IMR-90 (cell line): ENCODE measurements around the gene CDK8. TPM values are rescaled to one million over a fixed set of nuclear protein-coding genes. Genes with fewer than 3 reads are reported as not detected.

Experiments used
- ATAC-seq: fragments of 200-7000 bp; cut with Tn5 transposase; 2 replicates; pipeline ENCODE4 v1.9.1; 2020; ENCODE audit warnings: low read depth, mild to moderate bottlenecking, moderate library complexity
- BruUV-seq: library from RNA; stranded (reverse); fragments of 400-500 nt; replicated peaks from 2 replicates; lab custom pipeline; 2021; lab: Mats Ljungman, UMichigan
- CTCF ChIA-PET: fragments of 300-600 bp; formaldehyde crosslinking; extraction: SDS; loops from one replicate; lab custom pipeline; 2021; ENCODE audit warnings: antibody characterized with exemption; lab: Yijun Ruan, JAX
- POLR2A ChIA-PET: fragments of 300-600 bp; sonication (Branson Sonifier 250); formaldehyde crosslinking; loops from one replicate; lab custom pipeline; 2022; ENCODE audit warnings: antibody characterized with exemption; ENCODE audit not compliant: unreplicated experiment; lab: Charles Lee
- DNase-seq: peaks from one replicate; pipeline ENCODE4 v3.0.0; 2013
- H2AFZ ChIP-seq: replicated peaks from 2 replicates; pipeline ENCODE3; 2013; ENCODE audit warnings: low read length, mild to moderate bottlenecking; ENCODE audit not compliant: poor library complexity
- H2AK5ac ChIP-seq: 2 replicates; pipeline ENCODE4 v1.6.1; 2013; ENCODE audit warnings: low read depth, low read length, inconsistent platforms
- H2AK9ac ChIP-seq: replicated peaks from 2 replicates; pipeline ENCODE3; 2013; ENCODE audit warnings: mild to moderate bottlenecking, low read depth, low read length, moderate library complexity; ENCODE audit not compliant: poor library complexity
- H2BK120ac ChIP-seq: 2 replicates; pipeline ENCODE4 v1.6.1; 2013; ENCODE audit warnings: low read depth, low read length, inconsistent platforms
- H2BK15ac ChIP-seq: 3 replicates; pipeline ENCODE4 v1.6.1; 2013; ENCODE audit warnings: low read depth, low read length, inconsistent platforms
- H2BK20ac ChIP-seq: 2 replicates; pipeline ENCODE4 v1.6.1; 2013; ENCODE audit warnings: low read depth, mild to moderate bottlenecking, inconsistent platforms, low read length, moderate library complexity
- H2BK5ac ChIP-seq: 2 replicates; pipeline ENCODE4 v1.6.1; 2013; ENCODE audit warnings: mild to moderate bottlenecking, low read depth, low read length, inconsistent platforms; ENCODE audit not compliant: poor library complexity, severe bottlenecking
- H3K14ac ChIP-seq: replicated peaks from 2 replicates; pipeline ENCODE4 v1.6.1; 2013; ENCODE audit warnings: low read depth, low read length, inconsistent platforms
- H3K18ac ChIP-seq: 2 replicates; pipeline ENCODE4 v1.6.1; 2013; ENCODE audit warnings: low read depth, low read length, control low read depth
- H3K23ac ChIP-seq: 2 replicates; pipeline ENCODE4 v1.6.1; 2013; ENCODE audit warnings: low read depth, low read length, inconsistent platforms
- H3K27ac ChIP-seq: 2 replicates; pipeline ENCODE4 v1.5.1; 2013; ENCODE audit warnings: mild to moderate bottlenecking, control low read depth, low read length; ENCODE audit not compliant: insufficient read depth
- H3K27me3 ChIP-seq: 2 replicates; pipeline ENCODE4 v1.6.1; 2013; ENCODE audit warnings: low read length; ENCODE audit not compliant: control insufficient read depth, insufficient read depth
- H3K36me3 ChIP-seq: 2 replicates; pipeline ENCODE4 v1.6.1; 2013; ENCODE audit warnings: low read length, mixed read lengths; ENCODE audit not compliant: control insufficient read depth, insufficient read depth
- H3K4ac ChIP-seq: 2 replicates; pipeline ENCODE4 v1.6.1; 2013; ENCODE audit warnings: low read depth, low read length, inconsistent platforms
- H3K4me1 ChIP-seq: 2 replicates; pipeline ENCODE4 v1.6.1; 2013; ENCODE audit warnings: low read length, mixed read lengths; ENCODE audit not compliant: control insufficient read depth, insufficient read depth
- H3K4me2 ChIP-seq: 2 replicates; pipeline ENCODE4 v1.6.1; 2013; ENCODE audit warnings: low read depth, mild to moderate bottlenecking, control low read depth, low read length, moderate library complexity
- H3K4me3 ChIP-seq: 2 replicates; pipeline ENCODE4 v1.5.1; 2013; ENCODE audit warnings: low read depth, mild to moderate bottlenecking, control low read depth, low read length, moderate library complexity; ENCODE audit not compliant: insufficient read depth
- H3K56ac ChIP-seq: 2 replicates; pipeline ENCODE4 v1.6.1; 2013; ENCODE audit warnings: low read length, inconsistent platforms; ENCODE audit not compliant: insufficient read depth; ENCODE audit errors: extremely low read depth
- H3K79me1 ChIP-seq, 2 experiments: 2 replicates each; pipeline ENCODE4 v1.6.1; 2013; ENCODE audit warnings: low read length in 2 of 2, inconsistent platforms in 1 of 2, low read depth in 1 of 2
- H3K9ac ChIP-seq: 2 replicates; pipeline ENCODE4 v1.6.1; 2013; ENCODE audit warnings: low read depth, low read length, control low read depth
- H3K9me1 ChIP-seq: 2 replicates; pipeline ENCODE4 v1.6.1; 2013; ENCODE audit warnings: low read length, inconsistent platforms; ENCODE audit not compliant: insufficient read depth
- H3K9me3 ChIP-seq: 2 replicates; pipeline ENCODE4 v1.6.1; 2013; ENCODE audit warnings: low read length; ENCODE audit not compliant: control insufficient read depth, insufficient read depth
- H4K20me1 ChIP-seq: 2 replicates; pipeline ENCODE4 v1.6.1; 2013; ENCODE audit warnings: low read length, inconsistent platforms; ENCODE audit not compliant: insufficient read depth
- H4K5ac ChIP-seq: 2 replicates; pipeline ENCODE4 v1.6.1; 2013; ENCODE audit warnings: mild to moderate bottlenecking, low read depth, low read length, control low read depth
- H4K8ac ChIP-seq, 2 experiments: 2 replicates each; pipeline ENCODE4 v1.6.1; 2013; ENCODE audit warnings: low read depth in 2 of 2, low read length in 2 of 2, control low read depth in 1 of 2, inconsistent platforms in 1 of 2
- H4K91ac ChIP-seq: 2 replicates; pipeline ENCODE4 v1.6.1; 2013; ENCODE audit warnings: low read depth, low read length, inconsistent platforms; ENCODE audit not compliant: insufficient read depth
- BHLHE40 ChIP-seq: fragments of 150-350 bp; IDR thresholded peaks from 2 replicates; pipeline ENCODE4 v1.6.1; 2016; ENCODE audit warnings: mild to moderate bottlenecking, low read depth, low read length
- CEBPB ChIP-seq: IDR thresholded peaks from 2 replicates; pipeline ENCODE4 v1.6.1; 2012; ENCODE audit warnings: low read depth, low read length, improper control_type of control experiment
- CHD1 ChIP-seq: IDR thresholded peaks from 2 replicates; pipeline ENCODE4 v1.6.1; 2012; ENCODE audit warnings: low read depth, low read length, improper control_type of control experiment
- FOS ChIP-seq: fragments of 150-350 bp; IDR thresholded peaks from 2 replicates; pipeline ENCODE4 v1.6.1; 2016; ENCODE audit warnings: low read depth, low read length
- MAFK ChIP-seq: IDR thresholded peaks from 2 replicates; pipeline ENCODE4 v1.6.1; 2012; ENCODE audit warnings: low read depth, low read length, improper control_type of control experiment
- MAZ ChIP-seq: IDR thresholded peaks from 2 replicates; pipeline ENCODE4 v1.6.1; 2012; ENCODE audit warnings: low read depth, mild to moderate bottlenecking, low read length, improper control_type of control experiment, moderate library complexity, borderline replicate concordance
- MXI1 ChIP-seq: IDR thresholded peaks from 2 replicates; pipeline ENCODE4 v1.6.1; 2012; ENCODE audit warnings: low read depth, mild to moderate bottlenecking, low read length, moderate library complexity, borderline replicate concordance
- NFE2L2 ChIP-seq: fragments of 150-350 bp; IDR thresholded peaks from 2 replicates; pipeline ENCODE4 v1.6.1; 2016; ENCODE audit warnings: low read depth, mild to moderate bottlenecking, low read length
- POLR2A ChIP-seq: IDR thresholded peaks from 2 replicates; pipeline ENCODE4 v1.6.1; 2012; ENCODE audit warnings: mild to moderate bottlenecking, low read depth, low read length
- RAD21 ChIP-seq: IDR thresholded peaks from 2 replicates; pipeline ENCODE4 v1.6.1; 2012; ENCODE audit warnings: low read length, improper control_type of control experiment
- RCOR1 ChIP-seq: IDR thresholded peaks from 2 replicates; pipeline ENCODE4 v1.6.1; 2012; ENCODE audit warnings: mild to moderate bottlenecking, low read length, improper control_type of control experiment; ENCODE audit not compliant: insufficient replicate concordance
- RFX5 ChIP-seq: IDR thresholded peaks from 2 replicates; pipeline ENCODE4 v1.8.0; 2012; ENCODE audit warnings: low read depth, mild to moderate bottlenecking, low read length, moderate library complexity
- WGBS, 2 experiments: methylation state at CpG; one replicate each; pipeline versions ENCODE4 v1.1.5 to v1.1.7; 2013; ENCODE audit warnings: missing lambda C conversion rate in 2 of 2; ENCODE audit not compliant: insufficient read length in 1 of 2; ENCODE audit errors: extremely low coverage in 2 of 2; 5-methylcytosine and 5-hydroxymethylcytosine counted together
- dilution Hi-C: fragments of 300-500 bp; cut with HindIII; formaldehyde crosslinking; loops from one replicate; pipeline ENCODE4 v1.14.3; 2018; ENCODE audit warnings: low sequenced_read_pairs; ENCODE audit not compliant: unreplicated experiment
- in situ Hi-C: fragments of 300-500 bp; cut with MboI; formaldehyde crosslinking; loops from 3 replicates; pipeline ENCODE4 v1.14.3; 2019; ENCODE audit warnings: low sequenced_read_pairs, inconsistent platforms, mixed read lengths
- intact Hi-C: fragments of 100-400 bp; cut with micrococcal nuclease; formaldehyde crosslinking; loops from 2 replicates; pipeline ENCODE4 v1.10.0; 2022
- polyA plus RNA-seq, 3 experiments: library from polyadenylated mRNA; depleted of rRNA; stranded (reverse); fragments of >200 nt; gene quantifications; 2 replicates each; pipeline ENCODE4 v1.2.3, GENCODE V29; 2012; ENCODE audit warnings: low replicate concordance in 1 of 3
- total RNA-seq: library from RNA; depleted of rRNA; stranded (reverse); fragments of >200 nt; gene quantifications from 2 replicates; pipeline ENCODE4 v1.2.3, GENCODE V29; 2012
- TF ChIP-seq, protein P1 (sequence below): conservative IDR thresholded peaks from 2 replicates; pipeline ENCODE4 v1.5.1; 2012; ENCODE audit warnings: mild to moderate bottlenecking, low read depth, low read length, improper control_type of control experiment
- TF ChIP-seq, protein P2 (sequence below): fragments of 150-350 bp; IDR thresholded peaks from 2 replicates; pipeline ENCODE4 v1.6.1; 2017; ENCODE audit warnings: mild to moderate bottlenecking, antibody characterized with exemption, low read length, low read depth
- TF ChIP-seq, protein P3 (sequence below): fragments of 150-350 bp; IDR thresholded peaks from 2 replicates; pipeline ENCODE4 v1.6.1; 2016; ENCODE audit warnings: low read depth, mild to moderate bottlenecking, low read length, moderate library complexity, borderline replicate concordance

CDK8 gene
- total and polyA plus RNA-seq, 2 of the 4 experiments (the other 2 are of a cell fraction): 15.4 to 19.0 TPM

DNA sequence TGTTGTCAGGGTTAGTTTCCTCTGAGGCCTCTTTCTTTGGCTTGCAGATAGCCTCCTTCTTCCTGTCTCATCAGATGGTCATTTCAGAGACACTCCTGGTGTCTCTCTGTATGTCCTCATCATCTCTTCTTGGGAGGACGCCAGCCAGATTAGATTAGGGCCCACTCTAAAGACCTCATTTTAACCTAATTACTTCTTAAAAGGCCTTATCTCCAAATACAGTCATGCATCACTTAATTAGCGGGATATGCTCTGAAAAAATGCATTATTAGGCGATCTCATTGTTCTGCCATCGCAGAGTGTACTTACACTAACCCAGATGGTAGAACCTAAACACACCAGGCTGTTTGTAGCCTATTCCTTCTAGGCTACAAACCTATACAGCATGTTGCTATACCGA, 89.0 kb downstream of the CDK8 start:
- no peak overlapping the region for H2BK120ac ChIP-seq
- no peak overlapping the region for H3K56ac ChIP-seq
- H3K4me3 ChIP-seq: no peak overlapping the region
- CTCF ChIA-PET: no interaction called here
- WGBS, 2 experiments: no CpG with 5 or more reads among the region's 5 CpGs
- H3K4me1 ChIP-seq: no peaks in the 10 kb centered on the region
- no peaks in the 10 kb centered on the region for H3K36me3 ChIP-seq
- H3K79me1 ChIP-seq: peaks cover 14 to 15% of the 10 kb centered on the region in 2 experiments
- H3K27ac ChIP-seq: no peak overlapping the region
- H3K9me1 ChIP-seq: 0 out of 2 replicates have a peak, but pooled peaks cover 2% of the 10 kb centered on the region
- H2AK9ac ChIP-seq: no peak overlapping the region
- H2BK20ac ChIP-seq: no peak overlapping the region
- H3K4ac ChIP-seq: no peak overlapping the region
- no peak overlapping the region for H3K4me2 ChIP-seq
- in situ Hi-C loops: no loop called here
- H2BK5ac ChIP-seq: no peak overlapping the region
- no peak overlapping the region for H2BK15ac ChIP-seq
- H4K8ac ChIP-seq: no peak overlapping the region
- no peak overlapping the region for H4K5ac ChIP-seq
- H4K20me1 ChIP-seq: no peaks in the 10 kb centered on the region
- no peak overlapping the region for H3K23ac ChIP-seq
- no peaks in the 10 kb centered on the region for H3K27me3 ChIP-seq
- intact Hi-C loops: loop anchor here (10.0 kb wide), 1 partner anchor 78 kb away; no protein-coding TSS in a partner anchor
- no peak overlapping the region for H2AFZ ChIP-seq
- DNase-seq (no peak), ATAC-seq (no peak)
- no TSS peak for BruUV-seq
- no peak overlapping the region for H3K14ac ChIP-seq
- H3K9me3 ChIP-seq: no peaks in the 10 kb centered on the region
- H2AK5ac ChIP-seq: no peak overlapping the region
- no peak overlapping the region for H3K18ac ChIP-seq
- dilution Hi-C loops: no loop called here
- POLR2A ChIA-PET: no interaction called here
- TF ChIP-seq, protein P1, sequence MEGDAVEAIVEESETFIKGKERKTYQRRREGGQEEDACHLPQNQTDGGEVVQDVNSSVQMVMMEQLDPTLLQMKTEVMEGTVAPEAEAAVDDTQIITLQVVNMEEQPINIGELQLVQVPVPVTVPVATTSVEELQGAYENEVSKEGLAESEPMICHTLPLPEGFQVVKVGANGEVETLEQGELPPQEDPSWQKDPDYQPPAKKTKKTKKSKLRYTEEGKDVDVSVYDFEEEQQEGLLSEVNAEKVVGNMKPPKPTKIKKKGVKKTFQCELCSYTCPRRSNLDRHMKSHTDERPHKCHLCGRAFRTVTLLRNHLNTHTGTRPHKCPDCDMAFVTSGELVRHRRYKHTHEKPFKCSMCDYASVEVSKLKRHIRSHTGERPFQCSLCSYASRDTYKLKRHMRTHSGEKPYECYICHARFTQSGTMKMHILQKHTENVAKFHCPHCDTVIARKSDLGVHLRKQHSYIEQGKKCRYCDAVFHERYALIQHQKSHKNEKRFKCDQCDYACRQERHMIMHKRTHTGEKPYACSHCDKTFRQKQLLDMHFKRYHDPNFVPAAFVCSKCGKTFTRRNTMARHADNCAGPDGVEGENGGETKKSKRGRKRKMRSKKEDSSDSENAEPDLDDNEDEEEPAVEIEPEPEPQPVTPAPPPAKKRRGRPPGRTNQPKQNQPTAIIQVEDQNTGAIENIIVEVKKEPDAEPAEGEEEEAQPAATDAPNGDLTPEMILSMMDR: no peak
- TF ChIP-seq MXI1 (no peak), NFE2L2 (no peak), CHD1 (no peak), RFX5 (no peak), CEBPB (no peak), MAZ (no peak), BHLHE40 (no peak), RAD21 (no peak), RCOR1 (no peak), MAFK (no peak), FOS (no peak), POLR2A (no peak)
- TF ChIP-seq, protein P2, sequence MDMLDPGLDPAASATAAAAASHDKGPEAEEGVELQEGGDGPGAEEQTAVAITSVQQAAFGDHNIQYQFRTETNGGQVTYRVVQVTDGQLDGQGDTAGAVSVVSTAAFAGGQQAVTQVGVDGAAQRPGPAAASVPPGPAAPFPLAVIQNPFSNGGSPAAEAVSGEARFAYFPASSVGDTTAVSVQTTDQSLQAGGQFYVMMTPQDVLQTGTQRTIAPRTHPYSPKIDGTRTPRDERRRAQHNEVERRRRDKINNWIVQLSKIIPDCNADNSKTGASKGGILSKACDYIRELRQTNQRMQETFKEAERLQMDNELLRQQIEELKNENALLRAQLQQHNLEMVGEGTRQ: no peak
- TF ChIP-seq, protein P3, sequence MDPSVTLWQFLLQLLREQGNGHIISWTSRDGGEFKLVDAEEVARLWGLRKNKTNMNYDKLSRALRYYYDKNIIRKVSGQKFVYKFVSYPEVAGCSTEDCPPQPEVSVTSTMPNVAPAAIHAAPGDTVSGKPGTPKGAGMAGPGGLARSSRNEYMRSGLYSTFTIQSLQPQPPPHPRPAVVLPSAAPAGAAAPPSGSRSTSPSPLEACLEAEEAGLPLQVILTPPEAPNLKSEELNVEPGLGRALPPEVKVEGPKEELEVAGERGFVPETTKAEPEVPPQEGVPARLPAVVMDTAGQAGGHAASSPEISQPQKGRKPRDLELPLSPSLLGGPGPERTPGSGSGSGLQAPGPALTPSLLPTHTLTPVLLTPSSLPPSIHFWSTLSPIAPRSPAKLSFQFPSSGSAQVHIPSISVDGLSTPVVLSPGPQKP: no peak
- no peak overlapping the region for H3K9ac ChIP-seq
- no peak overlapping the region for H4K91ac ChIP-seq
